HepG2 (cell line): ENCODE measurements around the gene HYAL2. TPM values are rescaled to one million over a fixed set of nuclear protein-coding genes. Genes with fewer than 3 reads are reported as not detected.

Experiments used
- ADNP ChIP-seq: sonication (generic); formaldehyde crosslinking; IDR thresholded peaks from 2 replicates; pipeline ENCODE4 v1.4.0; 2020; ENCODE audit warnings: missing genetic modification reagents
- DMAP1 ChIP-seq: IDR thresholded peaks from 2 replicates; pipeline ENCODE4 v1.6.1; 2016
- GATAD2A ChIP-seq: IDR thresholded peaks from 2 replicates; pipeline ENCODE4 v1.6.1; 2016
- HNF1B ChIP-seq: sonication (generic); formaldehyde crosslinking; IDR thresholded peaks from 2 replicates; pipeline ENCODE4 v1.5.1; 2020; ENCODE audit warnings: mild to moderate bottlenecking, moderate library complexity, missing genetic modification reagents
- HNRNPLL ChIP-seq: fragments of 200-400 bp; formaldehyde crosslinking; IDR thresholded peaks from 2 replicates; pipeline ENCODE4 v1.6.1; 2017; ENCODE audit warnings: mild to moderate bottlenecking, low read depth, low read length; ENCODE audit not compliant: poor library complexity, severe bottlenecking
- KDM2A ChIP-seq: sonication (generic); formaldehyde crosslinking; IDR thresholded peaks from 2 replicates; pipeline ENCODE4 v1.4.0; 2020; ENCODE audit warnings: low read depth, missing genetic modification reagents, borderline replicate concordance
- NBN ChIP-seq: fragments of 450-650 bp; conservative IDR thresholded peaks from 2 replicates; pipeline ENCODE4 v1.6.1; 2017
- PHF20 ChIP-seq: sonication (generic); formaldehyde crosslinking; IDR thresholded peaks from 2 replicates; pipeline ENCODE4 v1.5.0; 2020; ENCODE audit warnings: mild to moderate bottlenecking, missing genetic modification reagents
- RERE ChIP-seq: IDR thresholded peaks from 2 replicates; pipeline ENCODE4 v1.6.1; 2016; ENCODE audit warnings: low read depth, missing genetic modification reagents, missing compliant biosample characterization
- SCMH1 ChIP-seq: sonication (generic); formaldehyde crosslinking; IDR thresholded peaks from 2 replicates; pipeline ENCODE4 v1.9.0; 2021; ENCODE audit warnings: missing genetic modification reagents, mild to moderate bottlenecking, borderline replicate concordance
- SKI ChIP-seq: fragments of 450-650 bp; IDR thresholded peaks from one replicate; pipeline ENCODE4 v1.6.1; 2018; ENCODE audit warnings: mild to moderate bottlenecking; ENCODE audit not compliant: partially characterized antibody
- TAF1 ChIP-seq: sonication (generic); formaldehyde crosslinking; IDR thresholded peaks from 2 replicates; pipeline ENCODE4 v1.4.0; 2020; ENCODE audit warnings: missing genetic modification reagents
- TBX3 ChIP-seq: fragments of 450-650 bp; IDR thresholded peaks from 2 replicates; pipeline ENCODE4 v1.6.1; 2017; ENCODE audit warnings: antibody characterized with exemption, mild to moderate bottlenecking, inconsistent platforms, borderline replicate concordance
- U2AF2 ChIP-seq: fragments of 200-400 bp; formaldehyde crosslinking; IDR thresholded peaks from 2 replicates; pipeline ENCODE4 v1.6.1; 2017; ENCODE audit warnings: low read depth, mild to moderate bottlenecking, low read length
- ZBTB38 ChIP-seq: sonication (generic); formaldehyde crosslinking; IDR thresholded peaks from 2 replicates; pipeline ENCODE4 v1.5.1; 2020; ENCODE audit warnings: mild to moderate bottlenecking, missing genetic modification reagents
- ZNF207 ChIP-seq: fragments of 450-650 bp; IDR thresholded peaks from 2 replicates; pipeline ENCODE4 v1.6.1; 2016; ENCODE audit warnings: antibody characterized with exemption, borderline replicate concordance
- ZNF234 ChIP-seq: sonication (generic); formaldehyde crosslinking; conservative IDR thresholded peaks from 2 replicates; pipeline ENCODE4 v1.5.1; 2020; ENCODE audit warnings: mild to moderate bottlenecking, missing genetic modification reagents
- ZNF329 ChIP-seq: sonication (generic); formaldehyde crosslinking; IDR thresholded peaks from 2 replicates; pipeline ENCODE4 v1.9.0; 2021; ENCODE audit warnings: low read depth, mild to moderate bottlenecking, missing genetic modification reagents
- ZNF367 ChIP-seq: sonication (generic); formaldehyde crosslinking; IDR thresholded peaks from 2 replicates; pipeline ENCODE4 v1.4.0; 2020; ENCODE audit warnings: missing genetic modification reagents, borderline replicate concordance
- ZNF570 ChIP-seq: sonication (generic); formaldehyde crosslinking; IDR thresholded peaks from 2 replicates; pipeline ENCODE4 v1.4.0; 2020; ENCODE audit warnings: mild to moderate bottlenecking, missing genetic modification reagents, borderline replicate concordance
- ZNF678 ChIP-seq: sonication (generic); formaldehyde crosslinking; IDR thresholded peaks from 2 replicates; pipeline ENCODE4 v1.4.0; 2020; ENCODE audit warnings: mild to moderate bottlenecking, missing genetic modification reagents
- ZNF841 ChIP-seq: sonication (generic); formaldehyde crosslinking; IDR thresholded peaks from 2 replicates; pipeline ENCODE4 v1.8.1; 2023; ENCODE audit warnings: missing genetic modification reagents, borderline replicate concordance
- polyA plus RNA-seq, 8 experiments: library from polyadenylated mRNA; depleted of rRNA in 3 of 8; stranded (reverse) in 7 of 8; unstranded in 1 of 8; fragments of >200 nt; fragmentation: Illumina TruSeq in 4 of 8; extraction: Trizol in 4 of 8; gene quantifications; 2 replicates each; pipeline versions ENCODE4 v1.2.1 to v1.2.3, GENCODE V29; 2011 to 2016; ENCODE audit warnings: low read depth in 4 of 8, missing spikeins in 1 of 8, mixed read lengths in 1 of 8; ENCODE audit not compliant: insufficient read depth in 1 of 8
- total RNA-seq, 5 experiments: library from RNA; depleted of rRNA; stranded (reverse); fragments of >200 nt; fragmentation: Illumina TruSeq; extraction: Trizol; gene quantifications; 2 replicates each; pipeline ENCODE4 v1.2.3, GENCODE V29; 2016; ENCODE audit warnings: low read depth in 1 of 5

Gene HYAL2
- total and polyA plus RNA-seq, 2 of the 13 experiments (the other 11 are each of a cell fraction or from before 2014, with no cell fraction given): 76.2 to 102 TPM

GRCh38 chr3:50292159-50293078 lies 30.1 kb downstream of the HYAL2 start, which contains the start of gene IFRD2 (continued):
- TF ChIP-seq ZBTB38 (CRISPR knock-in tag): peak; percentile 81
- peak; percentile 97 for TF ChIP-seq KDM2A (CRISPR knock-in tag)
- no peak; the same call in 1 of the 2 replicates for TF ChIP-seq GATAD2A (CRISPR knock-in tag)
- TF ChIP-seq ZNF234: no peak
- TF ChIP-seq HNRNPLL: peak; percentile 57
- peak; percentile 47; the same call in 1 of the 2 replicates for TF ChIP-seq TBX3
- TF ChIP-seq ZNF207: no peak
- peak; percentile 92 for TF ChIP-seq TAF1 (CRISPR knock-in tag)
- TF ChIP-seq U2AF2: no peak
- TF ChIP-seq HNF1B (CRISPR knock-in tag): peak; percentile 97
- TF ChIP-seq DMAP1: peak; percentile 80; the same call in 1 of the 2 replicates
- no peak for TF ChIP-seq ZNF841 (CRISPR knock-in tag)
- peak; percentile 77 for TF ChIP-seq PHF20 (CRISPR knock-in tag)
- TF ChIP-seq ZNF570 (CRISPR knock-in tag): no peak
- TF ChIP-seq NBN: no peak
- TF ChIP-seq ZNF367 (CRISPR knock-in tag): no peak
- TF ChIP-seq ADNP (CRISPR knock-in tag): no peak
- TF ChIP-seq SKI: peak; percentile 79
- TF ChIP-seq RERE (CRISPR knock-in tag): no peak
- TF ChIP-seq ZNF329 (CRISPR knock-in tag): no peak
- TF ChIP-seq SCMH1 (CRISPR knock-in tag): no peak
- TF ChIP-seq ZNF678 (CRISPR knock-in tag): 0 out of 2 replicates have a peak, but pooled peaks have one; percentile 38
